MM.1S (cell line): ENCODE data around the gene SLX4IP.

Experiments
- DNase-seq: peaks from one replicate; pipeline ENCODE4 v3.0.0-alpha.2; 2015
- H2AFZ ChIP-seq: fragments of 300-600 bp; sonication (generic); 2 replicates; pipeline ENCODE4 v1.6.0; 2016; ENCODE audit warnings: antibody characterized with exemption, low read length
- H3F3A ChIP-seq: fragments of 300-600 bp; sonication (generic); 2 replicates; pipeline ENCODE4 v1.6.1; 2016; ENCODE audit warnings: mild to moderate bottlenecking, antibody characterized with exemption, low read length, moderate library complexity, mixed read lengths; ENCODE audit not compliant: insufficient read depth
- H3K27ac ChIP-seq: fragments of 300-600 bp; sonication (generic); 2 replicates; pipeline ENCODE4 v1.5.1; 2016; ENCODE audit warnings: mild to moderate bottlenecking, low read length
- H3K27me3 ChIP-seq: fragments of 300-600 bp; sonication (generic); replicated peaks from 2 replicates; pipeline ENCODE4 v1.6.0; 2016; ENCODE audit warnings: low read length; ENCODE audit not compliant: insufficient read depth
- H3K36me3 ChIP-seq: fragments of 300-600 bp; sonication (generic); replicated peaks from 2 replicates; pipeline ENCODE4 v1.6.1; 2016; ENCODE audit warnings: mild to moderate bottlenecking, low read length, mixed read lengths; ENCODE audit not compliant: insufficient read depth
- H3K4me1 ChIP-seq: fragments of 300-600 bp; sonication (generic); 2 replicates; pipeline ENCODE4 v1.6.1; 2016; ENCODE audit warnings: low read length, mixed read lengths
- H3K4me2 ChIP-seq: fragments of 300-600 bp; sonication (generic); 2 replicates; pipeline ENCODE4 v1.6.0; 2016; ENCODE audit warnings: low read depth, low read length
- H3K4me3 ChIP-seq: fragments of 300-600 bp; sonication (generic); 2 replicates; pipeline ENCODE4 v1.5.1; 2016; ENCODE audit warnings: low read length, mixed read lengths
- H3K79me2 ChIP-seq: fragments of 300-600 bp; sonication (generic); 2 replicates; pipeline ENCODE4 v1.6.1; 2016; ENCODE audit warnings: mixed run types, low read length, mixed read lengths
- H3K9ac ChIP-seq: fragments of 300-600 bp; sonication (generic); 2 replicates; pipeline ENCODE4 v1.6.1; 2016; ENCODE audit warnings: low read length, mixed read lengths
- H3K9me2 ChIP-seq: fragments of 300-600 bp; sonication (generic); replicated peaks from 2 replicates; pipeline ENCODE4 v1.6.1; 2016; ENCODE audit warnings: mild to moderate bottlenecking, low read length, mixed read lengths; ENCODE audit not compliant: insufficient read depth
- H3K9me3 ChIP-seq: fragments of 300-600 bp; sonication (generic); replicated peaks from 2 replicates; pipeline ENCODE4 v1.6.1; 2016; ENCODE audit warnings: mild to moderate bottlenecking, low read length, mixed read lengths; ENCODE audit not compliant: insufficient read depth
- H4K20me1 ChIP-seq: fragments of 300-600 bp; sonication (generic); 2 replicates; pipeline ENCODE4 v1.6.1; 2016; ENCODE audit warnings: mild to moderate bottlenecking, low read length, moderate library complexity, mixed read lengths; ENCODE audit not compliant: insufficient read depth
- CTCF ChIP-seq: fragments of 300-600 bp; sonication (generic); IDR thresholded peaks from 2 replicates; pipeline ENCODE4 v1.5.1; 2016; ENCODE audit warnings: antibody characterized with exemption, low read length, mixed read lengths
- EZH2 ChIP-seq: fragments of 300-600 bp; sonication (generic); optimal IDR thresholded peaks from 2 replicates; pipeline ENCODE3; 2017; ENCODE audit warnings: low read depth, mild to moderate bottlenecking, antibody characterized with exemption, low read length, mixed read lengths
- EZH2phosphoT487 ChIP-seq: fragments of 300-600 bp; sonication (generic); IDR thresholded peaks from 2 replicates; pipeline ENCODE4 v1.6.1; 2018; ENCODE audit warnings: antibody characterized with exemption, low read length

The SLX4IP gene

GRCh38 chr20:10637031-10637559, 202.0 kb downstream of the SLX4IP start:
- H3K9me2 ChIP-seq: no peaks in the 10 kb centered on the region
- no peaks in the 10 kb centered on the region for H3F3A ChIP-seq
- no peaks in the 10 kb centered on the region for H3K9me3 ChIP-seq
- H3K27me3 ChIP-seq: no peaks in the 10 kb centered on the region
- DNase-seq: no peak
- no peaks in the 10 kb centered on the region for H3K79me2 ChIP-seq
- TF ChIP-seq EZH2phosphoT487 (no peak), CTCF (no peak), EZH2 (no peak)
- no peak overlapping the region for H3K4me3 ChIP-seq
- H3K4me1 ChIP-seq: no peaks in the 10 kb centered on the region
- no peaks in the 10 kb centered on the region for H4K20me1 ChIP-seq
- H3K9ac ChIP-seq: no peak overlapping the region
- no peak overlapping the region for H2AFZ ChIP-seq
- no peak overlapping the region for H3K4me2 ChIP-seq
- no peak overlapping the region for H3K27ac ChIP-seq
- H3K36me3 ChIP-seq: no peaks in the 10 kb centered on the region

GRCh38 chr20:10637563-10637962, 202.5 kb downstream of the SLX4IP start:
- TF ChIP-seq EZH2phosphoT487: no peak
- Histone ChIP-seq H3K27ac (no peak overlapping the region), H4K20me1 (no peaks in the 10 kb centered on the region), H3F3A (no peaks in the 10 kb centered on the region), H3K36me3 (no peaks in the 10 kb centered on the region), H3K9ac (no peak overlapping the region), H3K9me3 (no peaks in the 10 kb centered on the region), H3K27me3 (no peaks in the 10 kb centered on the region), H3K4me2 (no peak overlapping the region), H3K9me2 (no peaks in the 10 kb centered on the region), H3K4me3 (no peak overlapping the region), H3K79me2 (no peaks in the 10 kb centered on the region), H3K4me1 (no peaks in the 10 kb centered on the region), H2AFZ (no peak overlapping the region)
- DNase-seq: no peak

- no peak overlapping the region for H3K27ac ChIP-seq
- no peaks in the 10 kb centered on the region for H3K9me3 ChIP-seq
- no peak overlapping the region for H3K9ac ChIP-seq
- TF ChIP-seq EZH2phosphoT487 (no peak), EZH2 (no peak), CTCF (no peak)
- no peaks in the 10 kb centered on the region for H3K9me2 ChIP-seq
- no peaks in the 10 kb centered on the region for H3K36me3 ChIP-seq
- no peaks in the 10 kb centered on the region for H3K27me3 ChIP-seq
- no peaks in the 10 kb centered on the region for H4K20me1 ChIP-seq
- H3F3A ChIP-seq: no peaks in the 10 kb centered on the region
- H3K4me1 ChIP-seq: no peaks in the 10 kb centered on the region
- no peak overlapping the region for H3K4me2 ChIP-seq
- no peak overlapping the region for H3K4me3 ChIP-seq
- no peak for DNase-seq
- H2AFZ ChIP-seq: no peak overlapping the region
- no peaks in the 10 kb centered on the region for H3K79me2 ChIP-seq
Measured at GRCh38 chr20:10639077-10639736, 204.1 kb downstream of the SLX4IP start.
